ENCODE results near the gene HYOU1. TPM values are rescaled to one million over a fixed set of nuclear protein-coding genes. Genes with fewer than 3 reads are reported as not detected.

Gene HYOU1
- total and polyA plus RNA-seq, 2 of the 8 experiments (the other 6 are each of a cell fraction or from before 2014, with no cell fraction given) = 239 to 295 TPM

DNA sequence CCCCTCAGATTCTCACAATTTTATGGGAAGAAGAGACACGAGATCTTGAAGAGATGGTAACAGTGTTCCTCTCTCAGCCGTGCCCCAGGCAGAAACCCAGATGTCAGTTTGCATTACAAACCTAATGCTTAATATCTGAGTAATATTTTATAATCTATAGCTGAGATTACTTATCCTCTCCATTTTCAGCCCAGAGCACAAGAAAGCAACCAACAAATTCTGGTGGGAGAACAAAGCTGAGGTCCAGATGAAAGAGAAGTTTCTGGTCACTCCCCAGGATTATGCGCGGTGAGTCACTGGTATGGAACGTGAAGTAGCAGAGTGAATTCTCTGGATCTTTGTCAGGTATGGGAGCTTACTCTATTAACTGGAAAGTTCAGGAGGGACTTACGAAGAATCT, 58.2 kb downstream of the HYOU1 start (continued):
- TF ChIP-seq, protein P1, sequence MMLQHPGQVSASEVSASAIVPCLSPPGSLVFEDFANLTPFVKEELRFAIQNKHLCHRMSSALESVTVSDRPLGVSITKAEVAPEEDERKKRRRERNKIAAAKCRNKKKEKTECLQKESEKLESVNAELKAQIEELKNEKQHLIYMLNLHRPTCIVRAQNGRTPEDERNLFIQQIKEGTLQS (IDR thresholded peaks at IDR 0.05; ENCODE audit: insufficient read depth, low read depth, low read length) = peak; percentile 23; the same call in 1 of the 2 replicates
- TF ChIP-seq JUN (IDR thresholded peaks at IDR 0.05; ENCODE audit: low read depth, low read length) (peak; percentile 56; the same call in 1 of the 2 replicates), TCF12 (IDR thresholded peaks at IDR 0.05; ENCODE audit: low read depth, low read length) (no peak), POLR2AphosphoS5 (IDR thresholded peaks at IDR 0.05; ENCODE audit: low read depth, low read length) (no peak), BACH1 (IDR thresholded peaks at IDR 0.05; ENCODE audit: low read length) (no peak), SIRT6 (IDR thresholded peaks at IDR 0.05; ENCODE audit: low read length) (no peak), TAF7 (optimal IDR thresholded peaks at IDR 0.05; ENCODE audit: borderline replicate concordance, low read depth, low read length) (no peak), JUND (IDR thresholded peaks at IDR 0.05; ENCODE audit: low read length) (peak; percentile 98), CBX8 (IDR thresholded peaks at IDR 0.05; ENCODE audit: borderline replicate concordance, low read depth, low read length) (no peak), ASH2L (IDR thresholded peaks at IDR 0.05; ENCODE audit: low read length) (no peak), EZH2 (IDR thresholded peaks at IDR 0.05; ENCODE audit: low read depth, low read length, severe bottlenecking) (no peak)
- TF ChIP-seq, protein P2, sequence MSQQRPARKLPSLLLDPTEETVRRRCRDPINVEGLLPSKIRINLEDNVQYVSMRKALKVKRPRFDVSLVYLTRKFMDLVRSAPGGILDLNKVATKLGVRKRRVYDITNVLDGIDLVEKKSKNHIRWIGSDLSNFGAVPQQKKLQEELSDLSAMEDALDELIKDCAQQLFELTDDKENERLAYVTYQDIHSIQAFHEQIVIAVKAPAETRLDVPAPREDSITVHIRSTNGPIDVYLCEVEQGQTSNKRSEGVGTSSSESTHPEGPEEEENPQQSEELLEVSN (IDR thresholded peaks at IDR 0.05) = no peak

Measured in H1 (cell line).